Measurements from ENCODE around the gene TAF7. TPM values are rescaled to one million over a fixed set of nuclear protein-coding genes. Genes with fewer than 3 reads are reported as not detected.

The TAF7 gene
- total and polyA plus RNA-seq, 10 of the 15 experiments (the other 5 are each of a cell fraction or from before 2014, with no cell fraction given): 42.0 to 88.8 (median 69.2) TPM

DNA sequence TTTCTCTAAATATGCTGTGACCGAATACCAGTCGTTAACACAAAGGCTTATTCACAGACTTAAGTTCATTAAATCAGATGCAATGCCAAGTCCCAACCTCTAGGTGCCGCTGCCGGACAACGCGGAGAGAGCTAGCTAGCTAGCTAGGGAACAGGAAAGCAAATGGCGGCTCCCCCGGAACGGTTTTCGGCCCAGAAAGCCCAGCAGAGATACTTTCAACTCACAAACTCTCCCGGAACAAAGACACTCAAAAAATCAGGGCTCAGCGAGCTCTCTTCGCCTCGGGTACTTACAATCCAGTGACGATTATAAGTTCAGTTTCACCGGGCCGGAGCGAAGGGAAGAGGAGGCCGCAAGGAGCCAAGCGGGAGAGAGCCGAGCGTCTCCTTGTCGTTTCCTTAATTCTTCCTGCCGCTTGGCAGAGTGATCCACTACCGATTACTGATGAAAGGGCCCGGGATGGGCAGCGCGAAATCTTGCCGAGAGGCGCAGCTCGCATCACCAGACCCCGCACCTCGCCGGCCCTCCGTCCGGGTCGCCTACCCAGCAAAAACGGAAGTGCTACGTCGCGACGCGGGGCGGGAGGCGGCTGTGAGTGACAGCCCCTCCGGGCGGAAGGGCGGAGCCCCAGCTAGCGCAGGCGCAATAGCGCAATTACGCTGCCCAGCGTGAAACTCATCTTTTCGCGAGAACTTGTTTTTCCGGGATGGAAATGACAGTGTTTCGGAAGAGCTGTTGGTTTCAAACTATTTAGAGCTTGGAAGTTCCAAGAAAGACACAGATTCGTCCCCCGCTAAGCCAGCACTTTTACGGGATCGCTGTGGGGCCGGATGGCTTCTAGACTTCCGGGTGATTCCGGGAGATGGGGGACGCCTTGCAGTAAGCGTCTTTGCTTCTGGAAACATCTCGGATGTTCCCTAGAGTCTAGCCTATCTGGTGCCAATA, at the start of gene TAF7 (continued):
- TF ChIP-seq, protein P1, sequence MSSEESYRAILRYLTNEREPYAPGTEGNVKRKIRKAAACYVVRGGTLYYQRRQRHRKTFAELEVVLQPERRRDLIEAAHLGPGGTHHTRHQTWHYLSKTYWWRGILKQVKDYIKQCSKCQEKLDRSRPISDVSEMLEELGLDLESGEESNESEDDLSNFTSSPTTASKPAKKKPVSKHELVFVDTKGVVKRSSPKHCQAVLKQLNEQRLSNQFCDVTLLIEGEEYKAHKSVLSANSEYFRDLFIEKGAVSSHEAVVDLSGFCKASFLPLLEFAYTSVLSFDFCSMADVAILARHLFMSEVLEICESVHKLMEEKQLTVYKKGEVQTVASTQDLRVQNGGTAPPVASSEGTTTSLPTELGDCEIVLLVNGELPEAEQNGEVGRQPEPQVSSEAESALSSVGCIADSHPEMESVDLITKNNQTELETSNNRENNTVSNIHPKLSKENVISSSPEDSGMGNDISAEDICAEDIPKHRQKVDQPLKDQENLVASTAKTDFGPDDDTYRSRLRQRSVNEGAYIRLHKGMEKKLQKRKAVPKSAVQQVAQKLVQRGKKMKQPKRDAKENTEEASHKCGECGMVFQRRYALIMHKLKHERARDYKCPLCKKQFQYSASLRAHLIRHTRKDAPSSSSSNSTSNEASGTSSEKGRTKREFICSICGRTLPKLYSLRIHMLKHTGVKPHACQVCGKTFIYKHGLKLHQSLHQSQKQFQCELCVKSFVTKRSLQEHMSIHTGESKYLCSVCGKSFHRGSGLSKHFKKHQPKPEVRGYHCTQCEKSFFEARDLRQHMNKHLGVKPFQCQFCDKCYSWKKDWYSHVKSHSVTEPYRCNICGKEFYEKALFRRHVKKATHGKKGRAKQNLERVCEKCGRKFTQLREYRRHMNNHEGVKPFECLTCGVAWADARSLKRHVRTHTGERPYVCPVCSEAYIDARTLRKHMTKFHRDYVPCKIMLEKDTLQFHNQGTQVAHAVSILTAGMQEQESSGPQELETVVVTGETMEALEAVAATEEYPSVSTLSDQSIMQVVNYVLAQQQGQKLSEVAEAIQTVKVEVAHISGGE (CRISPR knock-in tag; IDR thresholded peaks at IDR 0.05): no peak
- TF ChIP-seq ZNF207 (IDR thresholded peaks at IDR 0.05; ENCODE audit: borderline replicate concordance) (peak; percentile 68; the same call in 1 of the 2 replicates), ETV6 (conservative IDR thresholded peaks at IDR 0.05 in 1 of 2, IDR thresholded peaks at IDR 0.05 in 1 of 2; ENCODE audit: borderline replicate concordance in 1 of 2, low read depth in 1 of 2) (peak in 1 of 2 experiments; percentile 78; a peak in 2 of 4 replicates), SUZ12 (IDR thresholded peaks at IDR 0.05; ENCODE audit: unreplicated experiment) (no peak), PAX8 (IDR thresholded peaks at IDR 0.05) (no peak), ZNF384 (IDR thresholded peaks at IDR 0.05; ENCODE audit: borderline replicate concordance, low read depth, low read length) (no peak), JUNB (IDR thresholded peaks at IDR 0.05) (no peak; the same call in 1 of the 2 replicates), POLR2AphosphoS5 (IDR thresholded peaks at IDR 0.05; ENCODE audit: low read length) (peak; percentile 98), CHD2 (IDR thresholded peaks at IDR 0.05; ENCODE audit: borderline replicate concordance, low read depth, low read length) (peak; percentile 93), NBN (IDR thresholded peaks at IDR 0.05) (peak; percentile 57; the same call in 1 of the 2 replicates), NFIC (IDR thresholded peaks at IDR 0.05; ENCODE audit: low read depth, low read length) (no peak; the same call in 1 of the 2 replicates), SMARCA5 (IDR thresholded peaks at IDR 0.05) (peak; percentile 93; the same call in 1 of the 2 replicates), CREB1 (IDR thresholded peaks at IDR 0.05; ENCODE audit: low read depth) (peak; percentile 87), RAD51 (IDR thresholded peaks at IDR 0.05) (no peak), JUND (IDR thresholded peaks at IDR 0.05; ENCODE audit: low read depth, low read length) (no peak), KDM1A (IDR thresholded peaks at IDR 0.05; ENCODE audit: borderline replicate concordance) (no peak), CREM (IDR thresholded peaks at IDR 0.05; ENCODE audit: low read depth) (peak; percentile 81)
- TF ChIP-seq, protein P2, sequence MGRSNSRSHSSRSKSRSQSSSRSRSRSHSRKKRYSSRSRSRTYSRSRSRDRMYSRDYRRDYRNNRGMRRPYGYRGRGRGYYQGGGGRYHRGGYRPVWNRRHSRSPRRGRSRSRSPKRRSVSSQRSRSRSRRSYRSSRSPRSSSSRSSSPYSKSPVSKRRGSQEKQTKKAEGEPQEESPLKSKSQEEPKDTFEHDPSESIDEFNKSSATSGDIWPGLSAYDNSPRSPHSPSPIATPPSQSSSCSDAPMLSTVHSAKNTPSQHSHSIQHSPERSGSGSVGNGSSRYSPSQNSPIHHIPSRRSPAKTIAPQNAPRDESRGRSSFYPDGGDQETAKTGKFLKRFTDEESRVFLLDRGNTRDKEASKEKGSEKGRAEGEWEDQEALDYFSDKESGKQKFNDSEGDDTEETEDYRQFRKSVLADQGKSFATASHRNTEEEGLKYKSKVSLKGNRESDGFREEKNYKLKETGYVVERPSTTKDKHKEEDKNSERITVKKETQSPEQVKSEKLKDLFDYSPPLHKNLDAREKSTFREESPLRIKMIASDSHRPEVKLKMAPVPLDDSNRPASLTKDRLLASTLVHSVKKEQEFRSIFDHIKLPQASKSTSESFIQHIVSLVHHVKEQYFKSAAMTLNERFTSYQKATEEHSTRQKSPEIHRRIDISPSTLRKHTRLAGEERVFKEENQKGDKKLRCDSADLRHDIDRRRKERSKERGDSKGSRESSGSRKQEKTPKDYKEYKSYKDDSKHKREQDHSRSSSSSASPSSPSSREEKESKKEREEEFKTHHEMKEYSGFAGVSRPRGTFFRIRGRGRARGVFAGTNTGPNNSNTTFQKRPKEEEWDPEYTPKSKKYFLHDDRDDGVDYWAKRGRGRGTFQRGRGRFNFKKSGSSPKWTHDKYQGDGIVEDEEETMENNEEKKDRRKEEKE (IDR thresholded peaks at IDR 0.05): no peak
- TF ChIP-seq, protein P3, sequence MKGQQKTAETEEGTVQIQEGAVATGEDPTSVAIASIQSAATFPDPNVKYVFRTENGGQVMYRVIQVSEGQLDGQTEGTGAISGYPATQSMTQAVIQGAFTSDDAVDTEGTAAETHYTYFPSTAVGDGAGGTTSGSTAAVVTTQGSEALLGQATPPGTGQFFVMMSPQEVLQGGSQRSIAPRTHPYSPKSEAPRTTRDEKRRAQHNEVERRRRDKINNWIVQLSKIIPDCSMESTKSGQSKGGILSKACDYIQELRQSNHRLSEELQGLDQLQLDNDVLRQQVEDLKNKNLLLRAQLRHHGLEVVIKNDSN (IDR thresholded peaks at IDR 0.05; ENCODE audit: borderline replicate concordance, extremely low read length, insufficient read depth, low read depth, low read length): no peak
- TF ChIP-seq, protein P4, sequence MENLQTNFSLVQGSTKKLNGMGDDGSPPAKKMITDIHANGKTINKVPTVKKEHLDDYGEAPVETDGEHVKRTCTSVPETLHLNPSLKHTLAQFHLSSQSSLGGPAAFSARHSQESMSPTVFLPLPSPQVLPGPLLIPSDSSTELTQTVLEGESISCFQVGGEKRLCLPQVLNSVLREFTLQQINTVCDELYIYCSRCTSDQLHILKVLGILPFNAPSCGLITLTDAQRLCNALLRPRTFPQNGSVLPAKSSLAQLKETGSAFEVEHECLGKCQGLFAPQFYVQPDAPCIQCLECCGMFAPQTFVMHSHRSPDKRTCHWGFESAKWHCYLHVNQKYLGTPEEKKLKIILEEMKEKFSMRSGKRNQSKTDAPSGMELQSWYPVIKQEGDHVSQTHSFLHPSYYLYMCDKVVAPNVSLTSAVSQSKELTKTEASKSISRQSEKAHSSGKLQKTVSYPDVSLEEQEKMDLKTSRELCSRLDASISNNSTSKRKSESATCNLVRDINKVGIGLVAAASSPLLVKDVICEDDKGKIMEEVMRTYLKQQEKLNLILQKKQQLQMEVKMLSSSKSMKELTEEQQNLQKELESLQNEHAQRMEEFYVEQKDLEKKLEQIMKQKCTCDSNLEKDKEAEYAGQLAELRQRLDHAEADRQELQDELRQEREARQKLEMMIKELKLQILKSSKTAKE (IDR thresholded peaks at IDR 0.05; ENCODE audit: low read depth, poor library complexity, severe bottlenecking): no peak
